GM13976 (cell line): ENCODE data around the gene IMMP2L.
"Not testable (repeated sequence)": the region's sequence is repeated elsewhere in the genome, so short reads cannot be mapped to it uniquely, and the experiment has no call there.

Experiments used
- DNase-seq: peaks from one replicate; pipeline ENCODE4 v3.0.0; 2012; ENCODE audit warnings: low spot score
- in situ Hi-C: fragments of 300-500 bp; cut with MboI; formaldehyde crosslinking; loops from one replicate; pipeline ENCODE4 v1.12.0; 2022; ENCODE audit warnings: low sequenced_read_pairs, mixed read lengths, inconsistent platforms; ENCODE audit not compliant: unreplicated experiment
- TF ChIP-seq, protein P1 (sequence below): IDR thresholded peaks from 2 replicates; pipeline ENCODE4 v1.5.1; 2012; ENCODE audit warnings: borderline replicate concordance, mild to moderate bottlenecking; ENCODE audit not compliant: insufficient read depth; ENCODE audit errors: extremely low read depth, missing control alignments, control extremely low read depth

Gene IMMP2L

DNA sequence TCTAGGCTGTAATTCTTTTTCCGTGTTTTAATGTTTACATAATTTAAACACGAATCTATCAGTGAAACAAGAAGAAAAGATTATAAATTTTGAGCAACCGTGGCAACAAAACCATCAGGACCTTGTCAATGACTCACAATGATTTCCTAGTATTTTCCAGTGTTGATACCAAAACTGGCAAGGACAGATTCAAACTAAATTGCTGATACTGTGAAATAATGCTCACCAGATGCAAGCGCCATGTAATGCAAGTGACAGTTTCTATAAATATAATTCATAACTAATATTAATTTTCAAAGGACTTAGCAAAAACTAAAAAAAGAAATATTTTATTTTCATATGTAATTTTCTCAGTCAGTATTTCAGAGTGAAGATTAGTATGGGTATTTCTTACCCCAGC is 267.8 kb downstream of the IMMP2L start:
- TF ChIP-seq, protein P1, sequence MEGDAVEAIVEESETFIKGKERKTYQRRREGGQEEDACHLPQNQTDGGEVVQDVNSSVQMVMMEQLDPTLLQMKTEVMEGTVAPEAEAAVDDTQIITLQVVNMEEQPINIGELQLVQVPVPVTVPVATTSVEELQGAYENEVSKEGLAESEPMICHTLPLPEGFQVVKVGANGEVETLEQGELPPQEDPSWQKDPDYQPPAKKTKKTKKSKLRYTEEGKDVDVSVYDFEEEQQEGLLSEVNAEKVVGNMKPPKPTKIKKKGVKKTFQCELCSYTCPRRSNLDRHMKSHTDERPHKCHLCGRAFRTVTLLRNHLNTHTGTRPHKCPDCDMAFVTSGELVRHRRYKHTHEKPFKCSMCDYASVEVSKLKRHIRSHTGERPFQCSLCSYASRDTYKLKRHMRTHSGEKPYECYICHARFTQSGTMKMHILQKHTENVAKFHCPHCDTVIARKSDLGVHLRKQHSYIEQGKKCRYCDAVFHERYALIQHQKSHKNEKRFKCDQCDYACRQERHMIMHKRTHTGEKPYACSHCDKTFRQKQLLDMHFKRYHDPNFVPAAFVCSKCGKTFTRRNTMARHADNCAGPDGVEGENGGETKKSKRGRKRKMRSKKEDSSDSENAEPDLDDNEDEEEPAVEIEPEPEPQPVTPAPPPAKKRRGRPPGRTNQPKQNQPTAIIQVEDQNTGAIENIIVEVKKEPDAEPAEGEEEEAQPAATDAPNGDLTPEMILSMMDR = no peak
- in situ Hi-C loops = no loop called here
- DNase-seq = no peak

DNA sequence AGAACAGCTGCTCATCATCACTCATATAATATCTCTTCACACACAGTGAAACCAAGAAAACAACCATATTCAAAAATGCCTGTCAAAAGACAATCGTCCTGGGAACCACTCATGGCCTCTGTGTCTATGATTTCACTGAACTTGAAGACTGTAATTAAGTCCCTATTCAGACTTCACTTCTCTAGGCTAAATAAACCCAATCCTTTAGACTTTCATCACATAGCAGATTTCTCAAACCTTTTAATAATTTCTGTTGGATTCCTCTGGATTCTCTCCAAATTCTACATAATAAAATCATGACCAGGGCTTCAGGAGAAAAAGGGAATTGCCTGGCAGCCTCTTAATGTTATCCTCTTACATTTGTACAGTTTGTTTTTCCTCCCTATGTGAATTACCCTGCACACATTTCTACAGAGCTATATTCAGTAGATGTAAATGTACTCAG is 270.2 kb downstream of the IMMP2L start:
- in situ Hi-C loops = no loop called here
- no peak for DNase-seq
- TF ChIP-seq, protein P1 = no peak

DNA sequence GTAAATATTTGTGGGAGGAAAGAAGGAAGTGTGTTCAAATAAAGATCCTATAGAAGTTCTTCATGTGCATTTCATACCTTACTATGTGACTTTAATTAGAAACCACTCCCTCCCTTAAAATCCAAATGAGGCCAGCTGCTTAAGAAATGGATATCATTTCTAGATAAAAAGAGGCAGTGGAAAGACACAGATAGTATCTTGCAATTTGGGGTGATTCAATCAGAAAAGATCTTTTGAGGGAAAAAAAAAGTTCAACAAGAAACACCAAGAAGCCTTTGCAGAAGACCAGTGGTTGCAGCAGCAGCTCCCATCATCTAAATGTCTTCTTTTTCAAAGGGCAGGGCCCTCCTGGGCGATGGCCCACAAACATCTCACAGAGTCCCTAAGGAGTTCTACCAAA is 271.3 kb downstream of the IMMP2L start:
- in situ Hi-C loops = no loop called here
- TF ChIP-seq, protein P1 = no peak
- no peak for DNase-seq

DNA sequence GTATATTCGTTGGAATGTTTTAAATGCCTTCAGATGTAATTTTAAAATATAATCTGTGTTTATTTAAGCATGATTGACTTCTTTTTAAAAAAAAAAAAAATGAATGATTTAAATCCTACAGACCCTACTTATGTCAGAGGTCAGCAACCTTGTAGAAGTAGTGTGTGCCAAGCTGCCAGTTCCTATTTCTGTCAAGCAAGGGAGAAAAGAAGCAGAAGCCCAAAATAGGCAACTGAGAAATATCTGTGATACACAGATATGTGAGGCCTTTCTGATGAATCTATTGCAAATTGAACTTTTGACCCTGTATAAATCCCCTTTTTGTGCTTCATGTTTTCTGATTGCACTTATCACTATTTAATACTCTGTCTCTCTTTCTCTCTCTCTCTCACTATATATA is 271.9 kb downstream of the IMMP2L start:
- in situ Hi-C loops = no loop called here
- no peak for DNase-seq
- TF ChIP-seq, protein P1 = no peak

DNA sequence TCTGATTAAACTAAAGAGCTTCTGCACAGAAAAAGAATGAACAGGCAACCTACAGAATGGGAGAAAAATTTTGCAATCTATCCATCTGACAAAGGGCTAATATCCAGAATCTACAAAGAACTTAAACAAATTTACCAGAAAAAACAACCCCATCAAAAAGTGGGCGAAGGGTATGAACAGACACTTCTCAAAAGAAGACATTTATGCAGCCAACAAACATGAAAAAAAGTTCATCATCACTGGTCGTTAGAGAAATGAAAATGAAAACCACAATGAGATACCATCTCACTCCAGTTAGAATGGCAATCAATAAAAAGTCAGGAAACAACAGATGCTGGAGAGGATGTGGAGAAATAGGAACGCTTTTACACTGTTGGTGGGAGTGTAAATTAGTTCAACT is 273.9 kb downstream of the IMMP2L start:
- DNase-seq, in situ Hi-C loops: not testable (repeated sequence)

DNA sequence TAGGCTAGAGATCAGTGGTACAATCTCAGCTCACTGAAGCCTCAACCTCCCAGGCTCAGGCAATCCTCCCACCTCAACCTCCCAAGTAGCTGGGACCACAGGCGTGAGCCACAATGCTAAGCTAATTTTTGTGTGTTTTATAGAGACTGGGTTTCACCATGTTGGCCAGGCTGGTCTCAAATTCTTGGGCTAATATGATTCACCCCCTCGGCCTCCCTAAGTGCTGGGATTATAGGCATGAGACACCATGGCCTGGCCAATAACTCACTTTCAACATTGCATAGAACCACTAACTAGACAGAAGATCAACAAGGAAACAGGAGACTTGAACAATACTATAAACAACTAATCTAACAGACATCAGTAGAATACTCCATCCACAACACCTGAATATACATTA is 279.7 kb downstream of the IMMP2L start:
- in situ Hi-C loops = no loop called here
- TF ChIP-seq, protein P1 = no peak

DNA sequence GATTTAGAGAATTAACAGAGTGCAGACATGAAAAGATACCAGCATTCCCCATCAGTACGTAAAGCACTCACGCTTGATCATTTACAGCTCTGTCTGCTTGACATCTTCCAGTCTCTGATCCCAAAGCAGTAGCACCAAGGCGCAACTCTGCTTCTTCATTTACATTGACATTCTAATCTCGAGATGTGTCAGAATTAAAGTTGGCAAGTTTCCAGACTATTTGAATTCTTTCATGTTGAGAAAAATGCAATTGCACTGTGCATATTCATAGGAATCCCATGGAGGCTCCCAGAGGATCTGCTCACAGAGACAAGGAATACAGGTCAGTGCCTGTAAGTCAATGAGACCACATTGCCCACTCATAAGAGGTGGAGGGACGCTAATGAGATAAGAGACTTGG is 287.4 kb downstream of the IMMP2L start:
- in situ Hi-C loops = no loop called here
- TF ChIP-seq, protein P1 = no peak
- no peak for DNase-seq

More for the DNA sequence above, 279.7 kb downstream of the IMMP2L start:
- DNase-seq = no peak

DNA sequence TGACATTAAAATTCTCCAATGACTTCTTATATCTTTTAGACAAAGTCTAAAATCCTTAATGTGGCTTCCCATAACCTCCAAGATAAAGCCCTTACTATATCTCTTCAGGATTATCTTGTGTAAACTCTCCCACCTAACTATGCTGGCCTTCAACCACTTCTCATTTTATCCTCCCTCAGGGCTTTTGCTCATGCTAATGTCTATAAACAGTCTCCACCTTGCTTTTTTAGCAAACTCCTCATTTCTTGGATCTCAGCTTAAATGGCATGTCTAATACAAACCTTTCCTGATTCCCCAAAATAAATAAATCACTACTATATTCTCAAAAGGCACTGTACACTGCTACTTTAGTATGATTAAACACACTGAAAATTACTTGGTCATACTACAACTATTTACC is 290.2 kb downstream of the IMMP2L start:
- DNase-seq = no peak
- TF ChIP-seq, protein P1 = no peak
- in situ Hi-C loops = no loop called here

DNA sequence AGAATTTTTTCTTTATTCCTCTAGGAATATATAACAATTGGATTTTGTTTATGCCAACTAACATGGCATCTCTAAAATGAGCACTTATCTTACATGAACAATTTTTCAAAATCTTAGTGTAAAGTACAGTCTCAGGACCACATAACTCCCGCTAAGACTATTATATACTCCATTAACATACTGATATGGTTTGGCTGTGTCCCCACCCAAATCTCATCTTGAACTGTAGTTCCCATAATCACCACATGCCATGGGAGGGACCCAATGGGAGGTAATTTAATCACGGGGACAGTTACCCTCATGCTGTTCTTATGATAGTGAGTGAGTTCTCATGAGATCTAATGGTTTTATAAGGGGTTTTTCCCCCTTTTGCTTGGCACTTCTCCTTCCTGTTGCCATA is 291.5 kb downstream of the IMMP2L start:
- in situ Hi-C loops = not testable (repeated sequence)

More for the DNA sequence above, 291.5 kb downstream of the IMMP2L start:
- DNase-seq = not testable (repeated sequence)
